CD4-positive, alpha-beta T cell treated with Interleukin-1 beta for 1 hour (primary cell): ENCODE measurements around the gene IER5L.

Experiments
- DNase-seq, 2 donors: peaks; one replicate each; pipeline ENCODE4 v3.0.0-alpha.2; 2020 to 2022

IER5L gene

GRCh38 chr9:129177791-129178567, at the start of gene IER5L:
Gene IER5L (minus strand): TSS chr9:129178261. CDS start chr9:129178052, 209 bp downstream.
- DNase-seq, result peak; percentile 95 to 96

- DNase-seq, result no peak
Measured at GRCh38 chr9:129227843-129228189, 49.8 kb upstream of the IER5L start.

- peak; percentile 49 to 51 for DNase-seq
Measured at GRCh38 chr9:129225815-129226214, 47.8 kb upstream of the IER5L start.

- no peak for DNase-seq
Measured at GRCh38 chr9:129225490-129225778, 47.4 kb upstream of the IER5L start.

- no peak for DNase-seq
Measured at GRCh38 chr9:129224618-129225489, 46.8 kb upstream of the IER5L start.

- no peak for DNase-seq
Measured at GRCh38 chr9:129223551-129224208, 45.6 kb upstream of the IER5L start.

- no peak for DNase-seq
Measured at GRCh38 chr9:129222819-129223218, 44.8 kb upstream of the IER5L start.

- DNase-seq, result no peak
Measured at GRCh38 chr9:129221979-129222635, 44.0 kb upstream of the IER5L start.

- peak; percentile 34 to 40 for DNase-seq
Measured at GRCh38 chr9:129221233-129221632, 43.2 kb upstream of the IER5L start.

GRCh38 chr9:129220771-129221170, 42.7 kb upstream of the IER5L start:
- DNase-seq, result no peak

GRCh38 chr9:129218918-129219317, 40.9 kb upstream of the IER5L start:
- no peak for DNase-seq

- no peak for DNase-seq
Measured at GRCh38 chr9:129218272-129218625, 40.2 kb upstream of the IER5L start.

GRCh38 chr9:129213551-129213950, 35.5 kb upstream of the IER5L start:
- no peak for DNase-seq

- DNase-seq, result no peak
Measured at GRCh38 chr9:129211686-129212085, 33.6 kb upstream of the IER5L start.

GRCh38 chr9:129210125-129210524, 32.1 kb upstream of the IER5L start:
- DNase-seq, result no peak

- no peak for DNase-seq
Measured at GRCh38 chr9:129209580-129209979, 31.5 kb upstream of the IER5L start.

GRCh38 chr9:129209109-129209508, 31.0 kb upstream of the IER5L start:
- no peak for DNase-seq

- peak in 1 of 2 donors; percentile 24 for DNase-seq
Measured at GRCh38 chr9:129208207-129209032, 30.4 kb upstream of the IER5L start.

- peak; percentile 18 to 29 for DNase-seq
Measured at GRCh38 chr9:129206905-129207304, 28.8 kb upstream of the IER5L start.

- DNase-seq, result no peak
Measured at GRCh38 chr9:129206401-129206800, 28.3 kb upstream of the IER5L start.

GRCh38 chr9:129204840-129205239, 26.8 kb upstream of the IER5L start:
- no peak for DNase-seq

GRCh38 chr9:129203556-129203909, 25.5 kb upstream of the IER5L start:
- DNase-seq, result no peak
